T47D (cell line): ENCODE results near the gene ZNF287.
A peak's percentile ranks its signal among the peaks of the same experiment; 100 is the strongest.
"Not testable (repeated sequence)": the region's sequence is repeated elsewhere in the genome, so short reads cannot be mapped to it uniquely, and the experiment has no call there.

Source experiments
- DNase-seq, 2 experiments: peaks; one replicate each; pipeline versions ENCODE4 v3.0.0 to v3.0.0-alpha.2; 2011 to 2012; ENCODE audit warnings: low read depth in 1 of 2, low spot score in 1 of 2
- JUND ChIP-seq: IDR thresholded peaks from 2 replicates; pipeline ENCODE4 v1.6.1; 2012; ENCODE audit warnings: low read depth
- in situ Hi-C: cut with HindIII; loops from 2 replicates; pipeline ENCODE4 v1.10.0; 2016; ENCODE audit warnings: low sequenced_read_pairs, low pct_unique_long_range_greater_than_20kb

The ZNF287 gene

GRCh38 chr17:16551878-16552636 is 16.9 kb downstream of the ZNF287 start:
- in situ Hi-C loops: no loop called here
- no peak for TF ChIP-seq JUND
- DNase-seq: no peak

GRCh38 chr17:16537130-16537458 is 31.9 kb downstream of the ZNF287 start:
- no peak for TF ChIP-seq JUND
- DNase-seq: no peak
- in situ Hi-C loops: no loop called here

GRCh38 chr17:16534236-16534635 is 34.8 kb downstream of the ZNF287 start:
- no peak for TF ChIP-seq JUND
- in situ Hi-C loops: no loop called here
- DNase-seq: no peak

- TF ChIP-seq JUND: no peak
- in situ Hi-C loops: no loop called here
- no peak for DNase-seq
Measured at GRCh38 chr17:16529906-16530305, 39.1 kb downstream of the ZNF287 start.

- no peak for TF ChIP-seq JUND
- in situ Hi-C loops: no loop called here
- DNase-seq: no peak
Measured at GRCh38 chr17:16527298-16527697, 41.7 kb downstream of the ZNF287 start.

- DNase-seq, in situ Hi-C loops: not testable (repeated sequence)
Measured at GRCh38 chr17:16525556-16525955, 43.4 kb downstream of the ZNF287 start.

- peak; percentile 62 to 85 for DNase-seq
- in situ Hi-C loops: no loop called here
- no peak for TF ChIP-seq JUND
Measured at GRCh38 chr17:16521070-16521727, 47.8 kb downstream of the ZNF287 start.

- in situ Hi-C loops: no loop called here
- TF ChIP-seq JUND: no peak
- no peak for DNase-seq
Measured at GRCh38 chr17:16519021-16519420, 50.0 kb downstream of the ZNF287 start.

GRCh38 chr17:16517477-16517876 is 51.5 kb downstream of the ZNF287 start:
- in situ Hi-C loops: no loop called here
- no peak for TF ChIP-seq JUND
- DNase-seq: no peak

- TF ChIP-seq JUND: no peak
- DNase-seq: no peak
- in situ Hi-C loops: no loop called here
Measured at GRCh38 chr17:16516594-16517051, 52.4 kb downstream of the ZNF287 start.

GRCh38 chr17:16515933-16516332 is 53.1 kb downstream of the ZNF287 start:
- DNase-seq: no peak
- no peak for TF ChIP-seq JUND
- in situ Hi-C loops: no loop called here

- no peak for TF ChIP-seq JUND
- DNase-seq: no peak
- in situ Hi-C loops: no loop called here
Measured at GRCh38 chr17:16513873-16514272, 55.1 kb downstream of the ZNF287 start.

- in situ Hi-C loops: no loop called here
Measured at GRCh38 chr17:16512011-16512410, 57.0 kb downstream of the ZNF287 start.

More at GRCh38 chr17:16512011-16512410, 57.0 kb downstream of the ZNF287 start:
- no peak for DNase-seq
- TF ChIP-seq JUND: no peak
